ENCODE data around the gene UCN. TPM values are rescaled to one million over a fixed set of nuclear protein-coding genes. Genes with fewer than 3 reads are reported as not detected.

UCN gene
- total and polyA plus RNA-seq, 2 experiments from 2014 or later, result 1.0 to 2.9 TPM

GRCh38 chr2:27291865-27292264 lies 16.4 kb downstream of the UCN start:
- H4K20me1 ChIP-seq (ENCODE audit: insufficient read depth, poor library complexity, severe bottlenecking), result no peaks in the 10 kb centered on the region
- no peaks in the 10 kb centered on the region for H3K9me3 ChIP-seq (ENCODE audit: low read depth)
- H2AFZ ChIP-seq, result no peak overlapping the region
- TF ChIP-seq EZH2 (IDR thresholded peaks at IDR 0.05; ENCODE audit: borderline replicate concordance), result no peak
- peak; percentile 11 for TF ChIP-seq CTCF (IDR thresholded peaks at IDR 0.05; ENCODE audit: poor library complexity)
- no peak for TF ChIP-seq EZH2phosphoT487 (IDR thresholded peaks at IDR 0.05; ENCODE audit: low read depth, severe bottlenecking, unreplicated experiment)
- no peaks in the 10 kb centered on the region for H3K79me2 ChIP-seq
- H3K4me2 ChIP-seq, result no peak overlapping the region
- no peak overlapping the region for H3K4me3 ChIP-seq
- no peaks in the 10 kb centered on the region for H3K36me3 ChIP-seq (replicated peaks; ENCODE audit: insufficient read depth, low read depth)
- DNase-seq (ENCODE audit: low spot score), result no peak
- peaks cover 4% of the 10 kb centered on the region for H3K4me1 ChIP-seq (ENCODE audit: insufficient read depth)
- 13% methylated on average over 6 of the region's 6 CpGs for WGBS (ENCODE audit: low lambda C conversion rate, missing lambda C conversion rate)
- no peak overlapping the region for H3K27ac ChIP-seq
- peaks cover 12% of the 10 kb centered on the region for H3K27me3 ChIP-seq
- no peaks in the 10 kb centered on the region for H3K9me2 ChIP-seq (replicated peaks; ENCODE audit: insufficient read depth)

GRCh38 chr2:27290549-27290948 lies 17.7 kb downstream of the UCN start:
- 96% methylated on average over 5 of the region's 5 CpGs for WGBS (ENCODE audit: low lambda C conversion rate, missing lambda C conversion rate)

GRCh38 chr2:27288610-27289009 lies 19.6 kb downstream of the UCN start:
- no peaks in the 10 kb centered on the region for H4K20me1 ChIP-seq (ENCODE audit: insufficient read depth, poor library complexity, severe bottlenecking)
- H3K9me3 ChIP-seq (ENCODE audit: low read depth), result no peaks in the 10 kb centered on the region
- H3K9me2 ChIP-seq (replicated peaks; ENCODE audit: insufficient read depth), result no peaks in the 10 kb centered on the region
- H2AFZ ChIP-seq, result no peak overlapping the region
- WGBS (ENCODE audit: low lambda C conversion rate, missing lambda C conversion rate), result 70% methylated on average over 3 of the region's 3 CpGs
- TF ChIP-seq EZH2phosphoT487 (IDR thresholded peaks at IDR 0.05; ENCODE audit: low read depth, severe bottlenecking, unreplicated experiment), result no peak
- TF ChIP-seq EZH2 (IDR thresholded peaks at IDR 0.05; ENCODE audit: borderline replicate concordance), result no peak
- TF ChIP-seq CTCF (IDR thresholded peaks at IDR 0.05; ENCODE audit: poor library complexity), result no peak
- no peak overlapping the region for H3K4me2 ChIP-seq
- no peak for DNase-seq (ENCODE audit: low spot score)
- H3K4me1 ChIP-seq (ENCODE audit: insufficient read depth), result peaks cover 1% of the 10 kb centered on the region
- H3K4me3 ChIP-seq, result no peak overlapping the region
- no peaks in the 10 kb centered on the region for H3K79me2 ChIP-seq
- H3K27ac ChIP-seq, result no peak overlapping the region
- H3K27me3 ChIP-seq, result peaks cover 12% of the 10 kb centered on the region
- H3K36me3 ChIP-seq (replicated peaks; ENCODE audit: insufficient read depth, low read depth), result no peaks in the 10 kb centered on the region

More at GRCh38 chr2:27290549-27290948, 17.7 kb downstream of the UCN start:
- TF ChIP-seq CTCF (IDR thresholded peaks at IDR 0.05; ENCODE audit: poor library complexity), result no peak
- no peak for TF ChIP-seq EZH2phosphoT487 (IDR thresholded peaks at IDR 0.05; ENCODE audit: low read depth, severe bottlenecking, unreplicated experiment)
- no peak for TF ChIP-seq EZH2 (IDR thresholded peaks at IDR 0.05; ENCODE audit: borderline replicate concordance)
- Histone ChIP-seq H3K9me3 (ENCODE audit: low read depth) (no peaks in the 10 kb centered on the region), H4K20me1 (ENCODE audit: insufficient read depth, poor library complexity, severe bottlenecking) (no peaks in the 10 kb centered on the region), H3K36me3 (replicated peaks; ENCODE audit: insufficient read depth, low read depth) (no peaks in the 10 kb centered on the region), H3K27me3 (peaks cover 12% of the 10 kb centered on the region), H3K4me3 (no peak overlapping the region), H3K9me2 (replicated peaks; ENCODE audit: insufficient read depth) (no peaks in the 10 kb centered on the region), H2AFZ (no peak overlapping the region), H3K79me2 (no peaks in the 10 kb centered on the region), H3K27ac (no peak overlapping the region), H3K4me1 (ENCODE audit: insufficient read depth) (peaks cover 4% of the 10 kb centered on the region), H3K4me2 (no peak overlapping the region)
- no peak for DNase-seq (ENCODE audit: low spot score)

GRCh38 chr2:27285481-27285880 lies 22.8 kb downstream of the UCN start:
- TF ChIP-seq CTCF (IDR thresholded peaks at IDR 0.05; ENCODE audit: poor library complexity), result no peak
- no peak for TF ChIP-seq EZH2 (IDR thresholded peaks at IDR 0.05; ENCODE audit: borderline replicate concordance)
- no peak for TF ChIP-seq EZH2phosphoT487 (IDR thresholded peaks at IDR 0.05; ENCODE audit: low read depth, severe bottlenecking, unreplicated experiment)
- H3K36me3 ChIP-seq (replicated peaks; ENCODE audit: insufficient read depth, low read depth), result no peaks in the 10 kb centered on the region
- no peak overlapping the region for H3K4me3 ChIP-seq
- H3K27me3 ChIP-seq, result peaks cover 10% of the 10 kb centered on the region
- H3K27ac ChIP-seq, result no peak overlapping the region
- no peaks in the 10 kb centered on the region for H3K9me2 ChIP-seq (replicated peaks; ENCODE audit: insufficient read depth)
- H2AFZ ChIP-seq, result no peak overlapping the region
- no peaks in the 10 kb centered on the region for H3K79me2 ChIP-seq
- WGBS (ENCODE audit: low lambda C conversion rate, missing lambda C conversion rate), result 88% methylated on average over 6 of the region's 6 CpGs
- H3K4me2 ChIP-seq, result no peak overlapping the region
- H3K9me3 ChIP-seq (ENCODE audit: low read depth), result no peaks in the 10 kb centered on the region
- H4K20me1 ChIP-seq (ENCODE audit: insufficient read depth, poor library complexity, severe bottlenecking), result no peaks in the 10 kb centered on the region
- no peak for DNase-seq (ENCODE audit: low spot score)
- H3K4me1 ChIP-seq (ENCODE audit: insufficient read depth), result no peaks in the 10 kb centered on the region

Measured in hepatocyte (in vitro differentiated cells).